IMR-90 (cell line): ENCODE measurements around the gene SLC2A3. TPM values are rescaled to one million over a fixed set of nuclear protein-coding genes. Genes with fewer than 3 reads are reported as not detected.
"Not testable (repeated sequence)": the region's sequence is repeated elsewhere in the genome, so short reads cannot be mapped to it uniquely, and the experiment has no call there.

Experiments
- ATAC-seq: fragments of 200-7000 bp; cut with Tn5 transposase; 2 replicates; pipeline ENCODE4 v1.9.1; 2020; ENCODE audit warnings: low read depth, mild to moderate bottlenecking, moderate library complexity
- BruUV-seq: library from RNA; stranded (reverse); fragments of 400-500 nt; replicated peaks from 2 replicates; lab custom pipeline; 2021; lab: Mats Ljungman, UMichigan
- CTCF ChIA-PET: fragments of 300-600 bp; formaldehyde crosslinking; extraction: SDS; loops from one replicate; lab custom pipeline; 2021; ENCODE audit warnings: antibody characterized with exemption; lab: Yijun Ruan, JAX
- POLR2A ChIA-PET: fragments of 300-600 bp; sonication (Branson Sonifier 250); formaldehyde crosslinking; loops from one replicate; lab custom pipeline; 2022; ENCODE audit warnings: antibody characterized with exemption; ENCODE audit not compliant: unreplicated experiment; lab: Charles Lee
- DNase-seq: peaks from one replicate; pipeline ENCODE4 v3.0.0; 2013
- H2AFZ ChIP-seq: replicated peaks from 2 replicates; pipeline ENCODE3; 2013; ENCODE audit warnings: low read length, mild to moderate bottlenecking; ENCODE audit not compliant: poor library complexity
- H2AK5ac ChIP-seq: 2 replicates; pipeline ENCODE4 v1.6.1; 2013; ENCODE audit warnings: low read depth, low read length, inconsistent platforms
- H2AK9ac ChIP-seq: replicated peaks from 2 replicates; pipeline ENCODE3; 2013; ENCODE audit warnings: mild to moderate bottlenecking, low read depth, low read length, moderate library complexity; ENCODE audit not compliant: poor library complexity
- H2BK120ac ChIP-seq: 2 replicates; pipeline ENCODE4 v1.6.1; 2013; ENCODE audit warnings: low read depth, low read length, inconsistent platforms
- H2BK15ac ChIP-seq: 3 replicates; pipeline ENCODE4 v1.6.1; 2013; ENCODE audit warnings: low read depth, low read length, inconsistent platforms
- H2BK20ac ChIP-seq: 2 replicates; pipeline ENCODE4 v1.6.1; 2013; ENCODE audit warnings: low read depth, mild to moderate bottlenecking, inconsistent platforms, low read length, moderate library complexity
- H2BK5ac ChIP-seq: 2 replicates; pipeline ENCODE4 v1.6.1; 2013; ENCODE audit warnings: mild to moderate bottlenecking, low read depth, low read length, inconsistent platforms; ENCODE audit not compliant: poor library complexity, severe bottlenecking
- H3K14ac ChIP-seq: replicated peaks from 2 replicates; pipeline ENCODE4 v1.6.1; 2013; ENCODE audit warnings: low read depth, low read length, inconsistent platforms
- H3K18ac ChIP-seq: 2 replicates; pipeline ENCODE4 v1.6.1; 2013; ENCODE audit warnings: low read depth, low read length, control low read depth
- H3K23ac ChIP-seq: 2 replicates; pipeline ENCODE4 v1.6.1; 2013; ENCODE audit warnings: low read depth, low read length, inconsistent platforms
- H3K27ac ChIP-seq: 2 replicates; pipeline ENCODE4 v1.5.1; 2013; ENCODE audit warnings: mild to moderate bottlenecking, control low read depth, low read length; ENCODE audit not compliant: insufficient read depth
- H3K27me3 ChIP-seq: 2 replicates; pipeline ENCODE4 v1.6.1; 2013; ENCODE audit warnings: low read length; ENCODE audit not compliant: control insufficient read depth, insufficient read depth
- H3K36me3 ChIP-seq: 2 replicates; pipeline ENCODE4 v1.6.1; 2013; ENCODE audit warnings: low read length, mixed read lengths; ENCODE audit not compliant: control insufficient read depth, insufficient read depth
- H3K4ac ChIP-seq: 2 replicates; pipeline ENCODE4 v1.6.1; 2013; ENCODE audit warnings: low read depth, low read length, inconsistent platforms
- H3K4me1 ChIP-seq: 2 replicates; pipeline ENCODE4 v1.6.1; 2013; ENCODE audit warnings: low read length, mixed read lengths; ENCODE audit not compliant: control insufficient read depth, insufficient read depth
- H3K4me2 ChIP-seq: 2 replicates; pipeline ENCODE4 v1.6.1; 2013; ENCODE audit warnings: low read depth, mild to moderate bottlenecking, control low read depth, low read length, moderate library complexity
- H3K4me3 ChIP-seq: 2 replicates; pipeline ENCODE4 v1.5.1; 2013; ENCODE audit warnings: low read depth, mild to moderate bottlenecking, control low read depth, low read length, moderate library complexity; ENCODE audit not compliant: insufficient read depth
- H3K56ac ChIP-seq: 2 replicates; pipeline ENCODE4 v1.6.1; 2013; ENCODE audit warnings: low read length, inconsistent platforms; ENCODE audit not compliant: insufficient read depth; ENCODE audit errors: extremely low read depth
- H3K79me1 ChIP-seq, 2 experiments: 2 replicates each; pipeline ENCODE4 v1.6.1; 2013; ENCODE audit warnings: low read length in 2 of 2, inconsistent platforms in 1 of 2, low read depth in 1 of 2
- H3K9ac ChIP-seq: 2 replicates; pipeline ENCODE4 v1.6.1; 2013; ENCODE audit warnings: low read depth, low read length, control low read depth
- H3K9me1 ChIP-seq: 2 replicates; pipeline ENCODE4 v1.6.1; 2013; ENCODE audit warnings: low read length, inconsistent platforms; ENCODE audit not compliant: insufficient read depth
- H3K9me3 ChIP-seq: 2 replicates; pipeline ENCODE4 v1.6.1; 2013; ENCODE audit warnings: low read length; ENCODE audit not compliant: control insufficient read depth, insufficient read depth
- H4K20me1 ChIP-seq: 2 replicates; pipeline ENCODE4 v1.6.1; 2013; ENCODE audit warnings: low read length, inconsistent platforms; ENCODE audit not compliant: insufficient read depth
- H4K5ac ChIP-seq: 2 replicates; pipeline ENCODE4 v1.6.1; 2013; ENCODE audit warnings: mild to moderate bottlenecking, low read depth, low read length, control low read depth
- H4K8ac ChIP-seq, 2 experiments: 2 replicates each; pipeline ENCODE4 v1.6.1; 2013; ENCODE audit warnings: low read depth in 2 of 2, low read length in 2 of 2, control low read depth in 1 of 2, inconsistent platforms in 1 of 2
- H4K91ac ChIP-seq: 2 replicates; pipeline ENCODE4 v1.6.1; 2013; ENCODE audit warnings: low read depth, low read length, inconsistent platforms; ENCODE audit not compliant: insufficient read depth
- MAZ ChIP-seq: IDR thresholded peaks from 2 replicates; pipeline ENCODE4 v1.6.1; 2012; ENCODE audit warnings: low read depth, mild to moderate bottlenecking, low read length, improper control_type of control experiment, moderate library complexity, borderline replicate concordance
- MXI1 ChIP-seq: IDR thresholded peaks from 2 replicates; pipeline ENCODE4 v1.6.1; 2012; ENCODE audit warnings: low read depth, mild to moderate bottlenecking, low read length, moderate library complexity, borderline replicate concordance
- POLR2A ChIP-seq: IDR thresholded peaks from 2 replicates; pipeline ENCODE4 v1.6.1; 2012; ENCODE audit warnings: mild to moderate bottlenecking, low read depth, low read length
- WGBS, 2 experiments: methylation state at CpG; one replicate each; pipeline versions ENCODE4 v1.1.5 to v1.1.7; 2013; ENCODE audit warnings: missing lambda C conversion rate in 2 of 2; ENCODE audit not compliant: insufficient read length in 1 of 2; ENCODE audit errors: extremely low coverage in 2 of 2; 5-methylcytosine and 5-hydroxymethylcytosine counted together
- dilution Hi-C: fragments of 300-500 bp; cut with HindIII; formaldehyde crosslinking; loops from one replicate; pipeline ENCODE4 v1.14.3; 2018; ENCODE audit warnings: low sequenced_read_pairs; ENCODE audit not compliant: unreplicated experiment
- in situ Hi-C: fragments of 300-500 bp; cut with MboI; formaldehyde crosslinking; loops from 3 replicates; pipeline ENCODE4 v1.14.3; 2019; ENCODE audit warnings: low sequenced_read_pairs, inconsistent platforms, mixed read lengths
- intact Hi-C: fragments of 100-400 bp; cut with micrococcal nuclease; formaldehyde crosslinking; loops from 2 replicates; pipeline ENCODE4 v1.10.0; 2022
- polyA plus RNA-seq, 3 experiments: library from polyadenylated mRNA; depleted of rRNA; stranded (reverse); fragments of >200 nt; gene quantifications; 2 replicates each; pipeline ENCODE4 v1.2.3, GENCODE V29; 2012; ENCODE audit warnings: low replicate concordance in 1 of 3
- total RNA-seq: library from RNA; depleted of rRNA; stranded (reverse); fragments of >200 nt; gene quantifications from 2 replicates; pipeline ENCODE4 v1.2.3, GENCODE V29; 2012

The SLC2A3 gene
- total and polyA plus RNA-seq, 2 of the 4 experiments (the other 2 are of a cell fraction), result 46.1 to 54.8 TPM

GRCh38 chr12:7966563-7966962 lies 30.6 kb upstream of the SLC2A3 start (continued):
- TF ChIP-seq MXI1 (no peak), POLR2A (no peak), MAZ (no peak)

GRCh38 chr12:7964669-7965068 lies 28.7 kb upstream of the SLC2A3 start:
- H3K4me3 ChIP-seq, dilution Hi-C loops, H3K79me1 ChIP-seq, H3K4me2 ChIP-seq, H3K56ac ChIP-seq, H3K36me3 ChIP-seq, H4K20me1 ChIP-seq, H3K23ac ChIP-seq, H2BK120ac ChIP-seq, H2BK15ac ChIP-seq, H3K9me1 ChIP-seq, H4K8ac ChIP-seq, H2BK20ac ChIP-seq, H2BK5ac ChIP-seq, H3K27ac ChIP-seq, intact Hi-C loops, H3K14ac ChIP-seq, H4K5ac ChIP-seq, H4K91ac ChIP-seq, BruUV-seq, H3K9ac ChIP-seq, H2AK5ac ChIP-seq, H2AK9ac ChIP-seq, ATAC-seq, H3K27me3 ChIP-seq, H3K18ac ChIP-seq, H2AFZ ChIP-seq, H3K9me3 ChIP-seq, DNase-seq, H3K4me1 ChIP-seq, H3K4ac ChIP-seq, POLR2A ChIA-PET: not testable (repeated sequence)
- no CpG with 5 or more reads among the region's 9 CpGs for WGBS, 2 experiments
- CTCF ChIA-PET, result interaction anchor here (0.6 to 1.9 kb wide), 2 partner anchors 31 to 1769 kb away, joined by 6 to 7 read pairs; no protein-coding TSS in a partner anchor
- in situ Hi-C loops, result loop anchor here (5.0 kb wide), 1 partner anchor 32 kb away; no protein-coding TSS in a partner anchor
